GM12891 (cell line): ENCODE measurements around the gene PTPN13.

Experiments used
- PAX5 ChIP-seq: IDR thresholded peaks from 2 replicates; pipeline ENCODE4 v1.6.1; 2011; ENCODE audit warnings: low read length, moderate library complexity, mild to moderate bottlenecking; ENCODE audit not compliant: insufficient read depth, severe bottlenecking
- POLR2A ChIP-seq: IDR thresholded peaks from 2 replicates; pipeline ENCODE4 v1.6.1; 2011; ENCODE audit warnings: low read depth, low read length, control low read depth
- POLR2AphosphoS5 ChIP-seq: IDR thresholded peaks from 2 replicates; pipeline ENCODE4 v1.6.1; 2011; ENCODE audit warnings: low read depth, low read length, control low read depth
- SPI1 ChIP-seq: IDR thresholded peaks from 2 replicates; pipeline ENCODE4 v1.6.1; 2011; ENCODE audit warnings: low read depth, low read length, control low read depth
- TAF1 ChIP-seq: IDR thresholded peaks from 2 replicates; pipeline ENCODE4 v1.6.1; 2011; ENCODE audit warnings: low read depth, low read length, control low read depth

DNA sequence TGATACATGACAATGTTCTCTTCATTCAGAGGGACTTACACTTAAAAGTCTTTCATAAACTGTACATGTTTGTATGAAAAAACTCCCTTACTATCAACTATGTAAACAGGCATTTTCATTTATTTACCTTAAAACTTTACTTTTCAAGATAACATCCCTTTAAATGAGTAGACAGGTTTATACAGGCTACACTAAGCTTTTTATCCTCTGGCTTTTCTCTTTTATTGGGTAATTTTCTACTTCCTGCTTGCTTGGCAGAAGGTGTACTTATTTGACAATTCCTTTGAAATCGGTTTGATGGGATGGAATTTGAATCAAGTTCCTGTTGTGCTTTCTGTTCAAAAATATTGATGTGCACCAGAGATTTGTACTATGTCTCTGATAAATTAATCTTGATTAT, 81.4 kb downstream of the PTPN13 start:
- no peak for TF ChIP-seq POLR2A
- no peak for TF ChIP-seq POLR2AphosphoS5
- TF ChIP-seq PAX5 = no peak
- no peak for TF ChIP-seq TAF1
- TF ChIP-seq SPI1 = no peak
